ENCODE results near the gene HES4. TPM values are rescaled to one million over a fixed set of nuclear protein-coding genes. Genes with fewer than 3 reads are reported as not detected.

Gene HES4
- total and polyA plus RNA-seq, 2 donors (not counting 3 experiments of a cell fraction or from before 2014, with no cell fraction given) = 30.5 to 37.6 TPM

DNA sequence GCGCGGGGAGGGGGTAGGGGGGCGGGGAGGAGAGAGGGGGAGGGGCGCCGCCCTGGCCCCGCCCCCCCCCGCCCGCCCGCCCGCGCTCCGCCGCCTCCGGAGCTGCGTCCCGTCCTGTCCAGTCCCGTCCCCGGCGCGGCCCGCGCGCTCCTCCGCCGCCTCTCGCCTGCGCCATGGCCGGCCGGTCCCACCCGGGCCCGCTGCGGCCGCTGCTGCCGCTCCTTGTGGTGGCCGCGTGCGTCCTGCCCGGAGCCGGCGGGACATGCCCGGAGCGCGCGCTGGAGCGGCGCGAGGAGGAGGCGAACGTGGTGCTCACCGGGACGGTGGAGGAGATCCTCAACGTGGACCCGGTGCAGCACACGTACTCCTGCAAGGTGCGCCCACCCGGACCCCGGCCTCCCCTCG is 20.1 kb upstream of the HES4 start, which contains the start of gene AGRN:
Gene AGRN (plus strand): TSS at position 121 of the 405 bp plus-strand sequence. CDS start 53 bp downstream, at position 174.
- H3K9me3 ChIP-seq (replicated peaks; ENCODE audit: control insufficient read depth, insufficient read depth, low read length) = no peaks in the 10 kb centered on the region
- POLR2A ChIA-PET = no interaction called here
- TF ChIP-seq POLR2A (IDR thresholded peaks at IDR 0.05; ENCODE audit: low read depth, low read length) = peak; percentile 55
- TF ChIP-seq JUN (IDR thresholded peaks at IDR 0.05; ENCODE audit: borderline replicate concordance, insufficient read depth, insufficient read length, low read depth) = no peak
- TF ChIP-seq POLR2AphosphoS5 (IDR thresholded peaks at IDR 0.05; ENCODE audit: insufficient read depth, low read depth, low read length) = no peak
- H4K20me1 ChIP-seq (replicated peaks; ENCODE audit: control insufficient read depth, extremely low read depth, insufficient read depth, low read length) = no peaks in the 10 kb centered on the region
- H3K9ac ChIP-seq (replicated peaks; ENCODE audit: extremely low read depth, insufficient read depth, low read length) = peak within 1 kb of the TSS; percentile 31
- H3K27ac ChIP-seq (ENCODE audit: insufficient read depth, low read depth, low read length) = no peak within 1 kb of the TSS
- H3K4me2 ChIP-seq (ENCODE audit: insufficient read depth, low read length) = peak within 1 kb of the TSS; percentile 71
- peaks cover 13% of the 10 kb centered on the region for H3K4me1 ChIP-seq (ENCODE audit: control insufficient read depth, extremely low read depth, insufficient read depth, low read length)
- no TSS peak for BruUV-seq (replicated peaks)
- H3K4me3 ChIP-seq (replicated peaks in 1 of 3; ENCODE audit: insufficient read depth in 1 of 3, low read depth in 1 of 3, low read length in 3 of 3) = peak within 1 kb of the TSS; percentile 26 to 71 (median 62)
- intact Hi-C loops (cut with micrococcal nuclease) = loop anchor here (1.0 to 2.0 kb wide), 2 partner anchors 21 to 43 kb away; no protein-coding TSS in a partner anchor
- CTCF ChIA-PET = interaction anchor here (1.0 to 3.4 kb wide), 7 partner anchors 12 to 271 kb away, joined by 3 to 22 read pairs (median 4); partner anchors contain the start of gene HES4
- H3K36me3 ChIP-seq (ENCODE audit: control insufficient read depth in 2 of 2, extremely low read depth in 1 of 2, insufficient read depth in 2 of 2, low read length in 2 of 2) = no peaks in the 10 kb centered on the region
- dilution Hi-C loops (cut with MboI; ENCODE audit: extremely low pct_ligation_motif_present, low sequenced_read_pairs) = no loop called here
- H3K9me1 ChIP-seq (replicated peaks; ENCODE audit: control insufficient read depth, extremely low read depth, insufficient read depth, low read length) = no peaks in the 10 kb centered on the region
- no peaks in the 10 kb centered on the region for H3K79me2 ChIP-seq (ENCODE audit: control insufficient read depth, insufficient read depth, low read length)
- H2AFZ ChIP-seq (ENCODE audit: low read depth, low read length) = peak within 1 kb of the TSS; percentile 88
- no peak for DNase-seq (ENCODE audit: low read depth, low spot score)
- no peaks in the 10 kb centered on the region for H3K27me3 ChIP-seq (ENCODE audit: control insufficient read depth in 2 of 2, insufficient read depth in 2 of 2, low read length in 2 of 2)
- no peak for FAIRE-seq

- dilution Hi-C loops (cut with MboI; ENCODE audit: extremely low pct_ligation_motif_present, low sequenced_read_pairs) (no loop called here), intact Hi-C loops (cut with micrococcal nuclease) (loop anchor here (1.0 kb wide), 1 partner anchor 44 kb away; no protein-coding TSS in a partner anchor)
- CTCF ChIA-PET = interaction anchor here (0.6 to 3.4 kb wide), 9 partner anchors 13 to 272 kb away, joined by 3 to 22 read pairs (median 4); partner anchors contain the start of genes HES4 and UBE2J2
- DNase-seq (ENCODE audit: low read depth, low spot score) (peak; percentile 64), FAIRE-seq (peak; percentile 84)
- Histone ChIP-seq H3K27ac (ENCODE audit: insufficient read depth, low read depth, low read length) (no peak overlapping the region), H3K27me3 (ENCODE audit: control insufficient read depth in 2 of 2, insufficient read depth in 2 of 2, low read length in 2 of 2) (no peaks in the 10 kb centered on the region), H4K20me1 (replicated peaks; ENCODE audit: control insufficient read depth, extremely low read depth, insufficient read depth, low read length) (no peaks in the 10 kb centered on the region), H3K9ac (replicated peaks; ENCODE audit: extremely low read depth, insufficient read depth, low read length) (peak overlapping the region; percentile 31), H2AFZ (ENCODE audit: low read depth, low read length) (peak overlapping the region; percentile 88), H3K36me3 (ENCODE audit: control insufficient read depth in 2 of 2, extremely low read depth in 1 of 2, insufficient read depth in 2 of 2, low read length in 2 of 2) (no peaks in the 10 kb centered on the region), H3K9me3 (replicated peaks; ENCODE audit: control insufficient read depth, insufficient read depth, low read length) (no peaks in the 10 kb centered on the region), H3K79me2 (ENCODE audit: control insufficient read depth, insufficient read depth, low read length) (no peaks in the 10 kb centered on the region), H3K4me3 (replicated peaks in 1 of 3; ENCODE audit: insufficient read depth in 1 of 3, low read depth in 1 of 3, low read length in 3 of 3) (peak overlapping the region in 1 of 3 experiments; percentile 38), H3K9me1 (replicated peaks; ENCODE audit: control insufficient read depth, extremely low read depth, insufficient read depth, low read length) (no peaks in the 10 kb centered on the region), H3K4me1 (ENCODE audit: control insufficient read depth, extremely low read depth, insufficient read depth, low read length) (peaks cover 7% of the 10 kb centered on the region), H3K4me2 (ENCODE audit: insufficient read depth, low read length) (no peak overlapping the region)
- BruUV-seq (replicated peaks) = no TSS peak
- POLR2A ChIA-PET = interaction anchor here (0.6 kb wide), 1 partner anchor 14 kb away, joined by 4 read pairs; no protein-coding TSS in a partner anchor
- TF ChIP-seq, protein P1, sequence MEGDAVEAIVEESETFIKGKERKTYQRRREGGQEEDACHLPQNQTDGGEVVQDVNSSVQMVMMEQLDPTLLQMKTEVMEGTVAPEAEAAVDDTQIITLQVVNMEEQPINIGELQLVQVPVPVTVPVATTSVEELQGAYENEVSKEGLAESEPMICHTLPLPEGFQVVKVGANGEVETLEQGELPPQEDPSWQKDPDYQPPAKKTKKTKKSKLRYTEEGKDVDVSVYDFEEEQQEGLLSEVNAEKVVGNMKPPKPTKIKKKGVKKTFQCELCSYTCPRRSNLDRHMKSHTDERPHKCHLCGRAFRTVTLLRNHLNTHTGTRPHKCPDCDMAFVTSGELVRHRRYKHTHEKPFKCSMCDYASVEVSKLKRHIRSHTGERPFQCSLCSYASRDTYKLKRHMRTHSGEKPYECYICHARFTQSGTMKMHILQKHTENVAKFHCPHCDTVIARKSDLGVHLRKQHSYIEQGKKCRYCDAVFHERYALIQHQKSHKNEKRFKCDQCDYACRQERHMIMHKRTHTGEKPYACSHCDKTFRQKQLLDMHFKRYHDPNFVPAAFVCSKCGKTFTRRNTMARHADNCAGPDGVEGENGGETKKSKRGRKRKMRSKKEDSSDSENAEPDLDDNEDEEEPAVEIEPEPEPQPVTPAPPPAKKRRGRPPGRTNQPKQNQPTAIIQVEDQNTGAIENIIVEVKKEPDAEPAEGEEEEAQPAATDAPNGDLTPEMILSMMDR (IDR thresholded peaks at IDR 0.05; ENCODE audit: extremely low read depth in 1 of 2, insufficient read depth in 1 of 2, low read depth in 1 of 2, low read length in 2 of 2) = peak; percentile 21 to 54
- TF ChIP-seq, protein P2, sequence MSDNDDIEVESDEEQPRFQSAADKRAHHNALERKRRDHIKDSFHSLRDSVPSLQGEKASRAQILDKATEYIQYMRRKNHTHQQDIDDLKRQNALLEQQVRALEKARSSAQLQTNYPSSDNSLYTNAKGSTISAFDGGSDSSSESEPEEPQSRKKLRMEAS (IDR thresholded peaks at IDR 0.05; ENCODE audit: insufficient read depth, insufficient read length) = no peak
- TF ChIP-seq JUN (IDR thresholded peaks at IDR 0.05; ENCODE audit: borderline replicate concordance, insufficient read depth, insufficient read length, low read depth) (no peak), POLR2AphosphoS5 (IDR thresholded peaks at IDR 0.05; ENCODE audit: insufficient read depth, low read depth, low read length) (peak; percentile 31), POLR2A (IDR thresholded peaks at IDR 0.05; ENCODE audit: low read depth, low read length) (peak; percentile 10), EZH2 (IDR thresholded peaks at IDR 0.05; ENCODE audit: borderline replicate concordance, low read depth, low read length, severe bottlenecking) (no peak), GATA2 (IDR thresholded peaks at IDR 0.05; ENCODE audit: insufficient read depth, insufficient read length, low read depth, low read length) (no peak), FOS (IDR thresholded peaks at IDR 0.05; ENCODE audit: borderline replicate concordance, insufficient read depth, low read length) (no peak), MYC (IDR thresholded peaks at IDR 0.05; ENCODE audit: low read depth, low read length) (no peak)
Measured at GRCh38 chr1:1019122-1019999, 19.5 kb upstream of the HES4 start.
